ENCODE results near the gene FNDC3B.

The FNDC3B gene

GRCh38 chr3:172256101-172256734 is 216.8 kb downstream of the FNDC3B start:
- TF ChIP-seq ZFX (IDR thresholded peaks at IDR 0.05; ENCODE audit: borderline replicate concordance) (no peak), CTCF (IDR thresholded peaks at IDR 0.05) (no peak)
- H3K27ac ChIP-seq: no peak overlapping the region

GRCh38 chr3:172257648-172258400 is 218.4 kb downstream of the FNDC3B start:
- no peak overlapping the region for H3K27ac ChIP-seq
- TF ChIP-seq ZFX (IDR thresholded peaks at IDR 0.05; ENCODE audit: borderline replicate concordance) (no peak), CTCF (IDR thresholded peaks at IDR 0.05) (no peak)

GRCh38 chr3:172258624-172259023 is 219.2 kb downstream of the FNDC3B start:
- no peak overlapping the region for H3K27ac ChIP-seq
- no peak for TF ChIP-seq ZFX (IDR thresholded peaks at IDR 0.05; ENCODE audit: borderline replicate concordance)
- TF ChIP-seq CTCF (IDR thresholded peaks at IDR 0.05): no peak

- no peak overlapping the region for H3K27ac ChIP-seq
- TF ChIP-seq CTCF (IDR thresholded peaks at IDR 0.05) (no peak), ZFX (IDR thresholded peaks at IDR 0.05; ENCODE audit: borderline replicate concordance) (no peak)
These were observed 219.7 kb downstream of the FNDC3B start for GRCh38 chr3:172259111-172259541.

- H3K27ac ChIP-seq: no peak overlapping the region
- no peak for TF ChIP-seq ZFX (IDR thresholded peaks at IDR 0.05; ENCODE audit: borderline replicate concordance)
- no peak for TF ChIP-seq CTCF (IDR thresholded peaks at IDR 0.05)
These were observed 220.4 kb downstream of the FNDC3B start for GRCh38 chr3:172259726-172260248.

GRCh38 chr3:172260381-172260780 is 221.0 kb downstream of the FNDC3B start:
- H3K27ac ChIP-seq: no peak overlapping the region
- TF ChIP-seq CTCF (IDR thresholded peaks at IDR 0.05): no peak
- no peak for TF ChIP-seq ZFX (IDR thresholded peaks at IDR 0.05; ENCODE audit: borderline replicate concordance)

GRCh38 chr3:172261054-172261453 is 221.7 kb downstream of the FNDC3B start:
- TF ChIP-seq ZFX (IDR thresholded peaks at IDR 0.05; ENCODE audit: borderline replicate concordance) (no peak), CTCF (IDR thresholded peaks at IDR 0.05) (no peak)
- H3K27ac ChIP-seq: no peak overlapping the region
